HepG2 (cell line): ENCODE data around the gene SLA2. TPM values are rescaled to one million over a fixed set of nuclear protein-coding genes. Genes with fewer than 3 reads are reported as not detected.

Experiments used
- AHR ChIP-seq: IDR thresholded peaks from 2 replicates; pipeline ENCODE4 v1.6.1; 2018; ENCODE audit warnings: missing genetic modification reagents, missing compliant biosample characterization
- FOSL2 ChIP-seq: sonication (generic); formaldehyde crosslinking; IDR thresholded peaks from 2 replicates; pipeline ENCODE4 v1.4.0; 2020; ENCODE audit warnings: missing genetic modification reagents
- HNF4A ChIP-seq: sonication (generic); formaldehyde crosslinking; IDR thresholded peaks from 2 replicates; pipeline ENCODE4 v1.4.0; 2020; ENCODE audit warnings: missing genetic modification reagents
- ISX ChIP-seq: sonication (generic); formaldehyde crosslinking; conservative IDR thresholded peaks from 2 replicates; pipeline ENCODE4 v1.5.0; 2020; ENCODE audit warnings: missing genetic modification reagents
- MEIS2 ChIP-seq: sonication (generic); formaldehyde crosslinking; IDR thresholded peaks from 2 replicates; pipeline ENCODE4 v1.9.0; 2021; ENCODE audit warnings: mild to moderate bottlenecking, missing genetic modification reagents
- MTF2 ChIP-seq: sonication (generic); formaldehyde crosslinking; IDR thresholded peaks from 2 replicates; pipeline ENCODE4 v1.5.0; 2020; ENCODE audit warnings: missing genetic modification reagents, borderline replicate concordance
- PTBP1 ChIP-seq: fragments of 200-400 bp; formaldehyde crosslinking; IDR thresholded peaks from 2 replicates; pipeline ENCODE4 v1.6.1; 2018; ENCODE audit warnings: low read length, low read depth; ENCODE audit not compliant: poor library complexity, severe bottlenecking
- REL ChIP-seq: sonication (generic); formaldehyde crosslinking; conservative IDR thresholded peaks from 2 replicates; pipeline ENCODE4 v1.8.0; 2022; ENCODE audit warnings: mild to moderate bottlenecking, missing genetic modification reagents, moderate library complexity
- ZFAT ChIP-seq: sonication (generic); formaldehyde crosslinking; conservative IDR thresholded peaks from 2 replicates; pipeline ENCODE4 v1.8.1; 2023; ENCODE audit warnings: missing genetic modification reagents, inconsistent platforms
- ZFP36L1 ChIP-seq: sonication (generic); formaldehyde crosslinking; IDR thresholded peaks from 2 replicates; pipeline ENCODE4 v1.8.0; 2022; ENCODE audit warnings: mild to moderate bottlenecking, missing genetic modification reagents, moderate library complexity
- ZFP82 ChIP-seq: sonication (generic); formaldehyde crosslinking; IDR thresholded peaks from 2 replicates; pipeline ENCODE4 v1.5.1; 2020; ENCODE audit warnings: mild to moderate bottlenecking, missing genetic modification reagents, borderline replicate concordance
- ZNF282 ChIP-seq: fragments of 450-650 bp; IDR thresholded peaks from 2 replicates; pipeline ENCODE4 v1.6.1; 2018; ENCODE audit not compliant: partially characterized antibody
- ZNF317 ChIP-seq: sonication (generic); formaldehyde crosslinking; IDR thresholded peaks from 2 replicates; pipeline ENCODE4 v1.5.0; 2020; ENCODE audit warnings: mild to moderate bottlenecking, missing genetic modification reagents
- ZNF446 ChIP-seq: sonication (generic); formaldehyde crosslinking; IDR thresholded peaks from 2 replicates; pipeline ENCODE4 v1.5.0; 2020; ENCODE audit warnings: mild to moderate bottlenecking, missing genetic modification reagents
- ZNF713 ChIP-seq: sonication (generic); formaldehyde crosslinking; IDR thresholded peaks from 2 replicates; pipeline ENCODE4 v1.4.0; 2020; ENCODE audit warnings: mild to moderate bottlenecking, missing genetic modification reagents
- ZNF768 ChIP-seq: sonication (generic); formaldehyde crosslinking; IDR thresholded peaks from 2 replicates; pipeline ENCODE4 v1.4.0; 2020; ENCODE audit warnings: missing genetic modification reagents
- ZNF782 ChIP-seq: sonication (generic); formaldehyde crosslinking; IDR thresholded peaks from 2 replicates; pipeline ENCODE4 v1.4.0; 2020; ENCODE audit warnings: missing genetic modification reagents, mild to moderate bottlenecking, borderline replicate concordance
- ZNF788 ChIP-seq: sonication (generic); formaldehyde crosslinking; IDR thresholded peaks from 2 replicates; pipeline ENCODE4 v1.5.0; 2020; ENCODE audit warnings: mild to moderate bottlenecking, missing genetic modification reagents, borderline replicate concordance
- ZNF891 ChIP-seq: sonication (generic); formaldehyde crosslinking; IDR thresholded peaks from 2 replicates; pipeline ENCODE4 v1.5.0; 2020; ENCODE audit warnings: mild to moderate bottlenecking, missing genetic modification reagents
- polyA plus RNA-seq, 8 experiments: library from polyadenylated mRNA; depleted of rRNA in 3 of 8; stranded (reverse) in 7 of 8; unstranded in 1 of 8; fragments of >200 nt; fragmentation: Illumina TruSeq in 4 of 8; extraction: Trizol in 4 of 8; gene quantifications; 2 replicates each; pipeline versions ENCODE4 v1.2.1 to v1.2.3, GENCODE V29; 2011 to 2016; ENCODE audit warnings: low read depth in 4 of 8, missing spikeins in 1 of 8, mixed read lengths in 1 of 8; ENCODE audit not compliant: insufficient read depth in 1 of 8
- total RNA-seq, 5 experiments: library from RNA; depleted of rRNA; stranded (reverse); fragments of >200 nt; fragmentation: Illumina TruSeq; extraction: Trizol; gene quantifications; 2 replicates each; pipeline ENCODE4 v1.2.3, GENCODE V29; 2016; ENCODE audit warnings: low read depth in 1 of 5
- TF ChIP-seq, protein P1 (sequence below): IDR thresholded peaks from 2 replicates; pipeline ENCODE4 v1.6.1; 2018; ENCODE audit warnings: missing genetic modification reagents
- TF ChIP-seq, protein P2 (sequence below): sonication (generic); formaldehyde crosslinking; IDR thresholded peaks from 2 replicates; pipeline ENCODE4 v1.5.0; 2020; ENCODE audit warnings: missing genetic modification reagents
- TF ChIP-seq, protein P3 (sequence below): sonication (generic); formaldehyde crosslinking; IDR thresholded peaks from 2 replicates; pipeline ENCODE4 v1.9.0; 2021; ENCODE audit warnings: missing genetic modification reagents, mild to moderate bottlenecking, borderline replicate concordance
- TF ChIP-seq, protein P4 (sequence below): IDR thresholded peaks from 2 replicates; pipeline ENCODE4 v1.6.1; 2016; ENCODE audit warnings: low read depth, borderline replicate concordance
- TF ChIP-seq, protein P5 (sequence below): sonication (generic); formaldehyde crosslinking; IDR thresholded peaks from 2 replicates; pipeline ENCODE4 v1.5.0; 2020; ENCODE audit warnings: mild to moderate bottlenecking, missing genetic modification reagents, moderate library complexity

SLA2 gene
- total and polyA plus RNA-seq, 2 of the 13 experiments (the other 11 are each of a cell fraction or from before 2014, with no cell fraction given) = 1.6 to 3.6 TPM

DNA sequence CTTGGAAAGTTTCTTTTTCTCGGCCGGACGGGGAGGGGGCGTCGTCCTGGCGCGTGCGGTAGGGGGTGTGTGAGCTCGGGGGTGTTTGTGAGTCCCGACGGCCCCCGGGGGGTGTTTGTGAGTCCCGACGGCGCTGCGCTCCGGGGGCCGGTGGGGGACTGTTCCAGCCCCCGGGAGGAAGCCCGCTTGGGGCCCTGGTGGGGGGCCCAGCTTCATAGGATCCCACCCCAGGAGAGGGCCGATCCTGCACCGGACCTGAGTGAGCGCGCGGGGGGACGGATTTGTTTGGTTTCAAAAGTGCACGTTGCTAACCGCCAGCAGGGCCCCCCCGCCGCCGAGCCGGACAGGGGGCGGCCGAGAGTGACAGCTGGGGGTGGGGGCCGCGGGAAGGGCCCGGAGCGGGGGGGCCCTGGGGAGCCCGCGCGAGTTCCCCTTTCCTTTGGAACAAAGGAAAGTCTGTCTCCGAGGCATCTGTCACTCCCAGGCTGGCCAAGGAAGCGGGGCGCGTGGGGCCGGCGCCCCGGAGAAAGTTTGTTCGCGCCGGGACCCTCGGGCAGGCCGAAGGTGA, 72.1 kb downstream of the SLA2 start (continued):
- TF ChIP-seq, protein P1, sequence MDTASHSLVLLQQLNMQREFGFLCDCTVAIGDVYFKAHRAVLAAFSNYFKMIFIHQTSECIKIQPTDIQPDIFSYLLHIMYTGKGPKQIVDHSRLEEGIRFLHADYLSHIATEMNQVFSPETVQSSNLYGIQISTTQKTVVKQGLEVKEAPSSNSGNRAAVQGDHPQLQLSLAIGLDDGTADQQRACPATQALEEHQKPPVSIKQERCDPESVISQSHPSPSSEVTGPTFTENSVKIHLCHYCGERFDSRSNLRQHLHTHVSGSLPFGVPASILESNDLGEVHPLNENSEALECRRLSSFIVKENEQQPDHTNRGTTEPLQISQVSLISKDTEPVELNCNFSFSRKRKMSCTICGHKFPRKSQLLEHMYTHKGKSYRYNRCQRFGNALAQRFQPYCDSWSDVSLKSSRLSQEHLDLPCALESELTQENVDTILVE (CRISPR knock-in tag) = 0 out of 2 replicates have a peak, but pooled peaks have one; percentile 16
- TF ChIP-seq PTBP1 (peak; percentile 30), ZNF446 (0 out of 2 replicates have a peak, but pooled peaks have one; percentile 15), FOSL2 (CRISPR knock-in tag) (0 out of 2 replicates have a peak, but pooled peaks have one; percentile 6), ISX (CRISPR knock-in tag) (no peak), ZNF317 (0 out of 2 replicates have a peak, but pooled peaks have one; percentile 32), ZNF782 (CRISPR knock-in tag) (no peak), ZFP36L1 (0 out of 2 replicates have a peak, but pooled peaks have one; percentile 10), ZNF788 (peak; percentile 7; the same call in 1 of the 2 replicates), MEIS2 (peak; percentile 50), ZNF282 (no peak), ZNF891 (peak; percentile 55; the same call in 1 of the 2 replicates), ZFAT (no peak), REL (CRISPR knock-in tag) (peak; percentile 0; the same call in 1 of the 2 replicates), HNF4A (CRISPR knock-in tag) (peak; percentile 26; the same call in 1 of the 2 replicates), AHR (CRISPR knock-in tag) (0 out of 2 replicates have a peak, but pooled peaks have one; percentile 64), ZNF713 (CRISPR knock-in tag) (no peak), ZFP82 (0 out of 2 replicates have a peak, but pooled peaks have one; percentile 16), ZNF768 (CRISPR knock-in tag) (peak; percentile 65), MTF2 (CRISPR knock-in tag) (0 out of 2 replicates have a peak, but pooled peaks have one; percentile 16)
- TF ChIP-seq, protein P2, sequence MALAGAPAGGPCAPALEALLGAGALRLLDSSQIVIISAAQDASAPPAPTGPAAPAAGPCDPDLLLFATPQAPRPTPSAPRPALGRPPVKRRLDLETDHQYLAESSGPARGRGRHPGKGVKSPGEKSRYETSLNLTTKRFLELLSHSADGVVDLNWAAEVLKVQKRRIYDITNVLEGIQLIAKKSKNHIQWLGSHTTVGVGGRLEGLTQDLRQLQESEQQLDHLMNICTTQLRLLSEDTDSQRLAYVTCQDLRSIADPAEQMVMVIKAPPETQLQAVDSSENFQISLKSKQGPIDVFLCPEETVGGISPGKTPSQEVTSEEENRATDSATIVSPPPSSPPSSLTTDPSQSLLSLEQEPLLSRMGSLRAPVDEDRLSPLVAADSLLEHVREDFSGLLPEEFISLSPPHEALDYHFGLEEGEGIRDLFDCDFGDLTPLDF = peak; percentile 17; the same call in 1 of the 2 replicates
- TF ChIP-seq, protein P3, sequence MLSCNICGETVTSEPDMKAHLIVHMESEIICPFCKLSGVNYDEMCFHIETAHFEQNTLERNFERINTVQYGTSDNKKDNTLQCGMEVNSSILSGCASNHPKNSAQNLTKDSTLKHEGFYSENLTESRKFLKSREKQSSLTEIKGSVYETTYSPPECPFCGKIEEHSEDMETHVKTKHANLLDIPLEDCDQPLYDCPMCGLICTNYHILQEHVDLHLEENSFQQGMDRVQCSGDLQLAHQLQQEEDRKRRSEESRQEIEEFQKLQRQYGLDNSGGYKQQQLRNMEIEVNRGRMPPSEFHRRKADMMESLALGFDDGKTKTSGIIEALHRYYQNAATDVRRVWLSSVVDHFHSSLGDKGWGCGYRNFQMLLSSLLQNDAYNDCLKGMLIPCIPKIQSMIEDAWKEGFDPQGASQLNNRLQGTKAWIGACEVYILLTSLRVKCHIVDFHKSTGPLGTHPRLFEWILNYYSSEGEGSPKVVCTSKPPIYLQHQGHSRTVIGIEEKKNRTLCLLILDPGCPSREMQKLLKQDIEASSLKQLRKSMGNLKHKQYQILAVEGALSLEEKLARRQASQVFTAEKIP = no peak
- TF ChIP-seq, protein P4, sequence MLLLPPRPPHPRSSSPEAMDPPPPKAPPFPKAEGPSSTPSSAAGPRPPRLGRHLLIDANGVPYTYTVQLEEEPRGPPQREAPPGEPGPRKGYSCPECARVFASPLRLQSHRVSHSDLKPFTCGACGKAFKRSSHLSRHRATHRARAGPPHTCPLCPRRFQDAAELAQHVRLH (CRISPR knock-in tag) = no peak
- TF ChIP-seq, protein P5, sequence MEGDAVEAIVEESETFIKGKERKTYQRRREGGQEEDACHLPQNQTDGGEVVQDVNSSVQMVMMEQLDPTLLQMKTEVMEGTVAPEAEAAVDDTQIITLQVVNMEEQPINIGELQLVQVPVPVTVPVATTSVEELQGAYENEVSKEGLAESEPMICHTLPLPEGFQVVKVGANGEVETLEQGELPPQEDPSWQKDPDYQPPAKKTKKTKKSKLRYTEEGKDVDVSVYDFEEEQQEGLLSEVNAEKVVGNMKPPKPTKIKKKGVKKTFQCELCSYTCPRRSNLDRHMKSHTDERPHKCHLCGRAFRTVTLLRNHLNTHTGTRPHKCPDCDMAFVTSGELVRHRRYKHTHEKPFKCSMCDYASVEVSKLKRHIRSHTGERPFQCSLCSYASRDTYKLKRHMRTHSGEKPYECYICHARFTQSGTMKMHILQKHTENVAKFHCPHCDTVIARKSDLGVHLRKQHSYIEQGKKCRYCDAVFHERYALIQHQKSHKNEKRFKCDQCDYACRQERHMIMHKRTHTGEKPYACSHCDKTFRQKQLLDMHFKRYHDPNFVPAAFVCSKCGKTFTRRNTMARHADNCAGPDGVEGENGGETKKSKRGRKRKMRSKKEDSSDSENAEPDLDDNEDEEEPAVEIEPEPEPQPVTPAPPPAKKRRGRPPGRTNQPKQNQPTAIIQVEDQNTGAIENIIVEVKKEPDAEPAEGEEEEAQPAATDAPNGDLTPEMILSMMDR (CRISPR knock-in tag) = peak; percentile 5; the same call in 1 of the 2 replicates
